MM.1S (cell line): ENCODE data around the gene CHN1.

Source experiments
- CTCF ChIP-seq: fragments of 300-600 bp; sonication (generic); IDR thresholded peaks from 2 replicates; pipeline ENCODE4 v1.5.1; 2016; ENCODE audit warnings: antibody characterized with exemption, low read length, mixed read lengths
- EZH2 ChIP-seq: fragments of 300-600 bp; sonication (generic); optimal IDR thresholded peaks from 2 replicates; pipeline ENCODE3; 2017; ENCODE audit warnings: low read depth, mild to moderate bottlenecking, antibody characterized with exemption, low read length, mixed read lengths

- no peak for TF ChIP-seq CTCF
- no peak for TF ChIP-seq EZH2
Measured at GRCh38 chr2:175027755-175028154, 22.6 kb upstream of the CHN1 start.
